B cell (primary cell): ENCODE measurements around the gene TEC. TPM values are rescaled to one million over a fixed set of nuclear protein-coding genes. Genes with fewer than 3 reads are reported as not detected.

Experiments used
- ATAC-seq: fragments of 200-7000 bp; cut with Tn5 transposase; one replicate; pipeline ENCODE4 v1.10.0; 2021; ENCODE audit warnings: low read depth, mild to moderate bottlenecking, moderate number of reproducible peaks, moderate library complexity
- CTCF ChIA-PET: fragments of 350-600 bp; sonication (Branson Sonifier 250); formaldehyde crosslinking; loops from one replicate; lab custom pipeline; 2021; ENCODE audit warnings: antibody characterized with exemption, inconsistent platforms; lab: Charles Lee
- POLR2A ChIA-PET: fragments of 350-600 bp; sonication (Branson Sonifier 250); formaldehyde crosslinking; loops from one replicate; lab custom pipeline; 2021; ENCODE audit warnings: antibody characterized with exemption; lab: Charles Lee
- DNase-seq: peaks from one replicate; pipeline ENCODE4 v3.0.0; 2013
- H2AFZ ChIP-seq: 2 replicates; pipeline ENCODE4 v1.6.1; 2012; ENCODE audit warnings: mild to moderate bottlenecking, low read depth, low read length; ENCODE audit not compliant: insufficient read depth, poor library complexity, severe bottlenecking
- H3K27ac ChIP-seq, 2 donors: 1 replicate in 1 of 2; 2 replicates in 1 of 2; pipeline ENCODE4 v1.5.1; 2012 to 2013; ENCODE audit warnings: low read length in 2 of 2, mild to moderate bottlenecking in 2 of 2, moderate library complexity in 1 of 2
- H3K27me3 ChIP-seq, 4 experiments: fragments of 200-600 bp in 1 of 4; sonication (generic) in 1 of 4; replicated peaks in 1 of 4; 1 replicate in 2 of 4; 2 replicates in 2 of 4; pipeline versions ENCODE4 v1.6.1 to v1.7.0; 2013 to 2016; ENCODE audit warnings: low read length in 3 of 4, mild to moderate bottlenecking in 2 of 4, mixed read lengths in 1 of 4, moderate library complexity in 1 of 4; ENCODE audit not compliant: insufficient read depth in 4 of 4, control insufficient read depth in 3 of 4; ENCODE audit errors: control extremely low read depth in 1 of 4
- H3K36me3 ChIP-seq, 2 experiments: replicated peaks in 1 of 2; 1 replicate in 1 of 2; 2 replicates in 1 of 2; pipeline versions ENCODE4 v1.6.1 to v1.7.1; 2013; ENCODE audit warnings: low read length in 1 of 2; ENCODE audit not compliant: insufficient read depth in 2 of 2, control insufficient read depth in 1 of 2; ENCODE audit errors: control extremely low read depth in 1 of 2, extremely low read depth in 1 of 2
- H3K4me1 ChIP-seq, 2 donors: fragments of 200-600 bp in 1 of 2; sonication (generic) in 1 of 2; 1 replicate in 1 of 2; 2 replicates in 1 of 2; pipeline versions ENCODE4 v1.5.1 to v1.6.1; 2013 to 2017; ENCODE audit warnings: low read length in 2 of 2; ENCODE audit not compliant: control insufficient read depth in 2 of 2, insufficient read depth in 2 of 2
- H3K4me2 ChIP-seq: replicated peaks from 2 replicates; pipeline ENCODE3; 2012; ENCODE audit warnings: mild to moderate bottlenecking, low read depth, low read length; ENCODE audit not compliant: poor library complexity, severe bottlenecking
- H3K4me3 ChIP-seq, 5 experiments: fragments of 200-600 bp in 1 of 5; sonication (generic) in 1 of 5; 1 replicate in 3 of 5; 2 replicates in 2 of 5; pipeline versions ENCODE4 v1.5.1 to v1.7.0; 2011 to 2016; ENCODE audit warnings: low read length in 4 of 5, mild to moderate bottlenecking in 4 of 5, low read depth in 2 of 5, control low read depth in 1 of 5, moderate library complexity in 1 of 5; ENCODE audit not compliant: insufficient read depth in 1 of 5; ENCODE audit errors: control extremely low read depth in 1 of 5, extremely low read depth in 1 of 5
- H3K79me2 ChIP-seq: fragments of 200-600 bp; sonication (generic); one replicate; pipeline ENCODE4 v1.6.0; 2016; ENCODE audit warnings: low read length; ENCODE audit not compliant: control insufficient read depth, insufficient read depth
- H3K9ac ChIP-seq: fragments of 200-600 bp; sonication (generic); 2 replicates; pipeline ENCODE4 v1.6.1; 2017; ENCODE audit warnings: mild to moderate bottlenecking, low read length, moderate library complexity
- H3K9me3 ChIP-seq, 3 donors: one replicate each; pipeline versions ENCODE4 v1.6.1 to v1.7.1; 2013; ENCODE audit warnings: low read length in 2 of 3; ENCODE audit not compliant: control insufficient read depth in 2 of 3, insufficient read depth in 1 of 3; ENCODE audit errors: control extremely low read depth in 1 of 3
- H4K20me1 ChIP-seq: 2 replicates; pipeline ENCODE4 v1.6.0; 2012; ENCODE audit warnings: mild to moderate bottlenecking, low read length; ENCODE audit not compliant: insufficient read depth, control insufficient read depth, poor library complexity, severe bottlenecking
- H3K27ac Mint-ChIP-seq: one replicate; pipeline ENCODE4 v1.8.0; 2021; ENCODE audit warnings: mixed read lengths
- H3K27me3 Mint-ChIP-seq: one replicate; pipeline ENCODE4 v1.8.0; 2021; ENCODE audit warnings: mixed read lengths
- H3K4me1 Mint-ChIP-seq: one replicate; pipeline ENCODE4 v1.8.0; 2021; ENCODE audit warnings: mixed read lengths
- H3K4me3 Mint-ChIP-seq: one replicate; pipeline ENCODE4 v1.8.0; 2021; ENCODE audit warnings: mixed read lengths
- H3K9me3 Mint-ChIP-seq: one replicate; pipeline ENCODE4 v1.8.0; 2022; ENCODE audit warnings: mixed read lengths; ENCODE audit not compliant: insufficient read depth
- CTCF ChIP-seq: fragments of 200-600 bp; IDR thresholded peaks from one replicate; pipeline ENCODE4 v1.8.0; 2022; ENCODE audit warnings: antibody characterized with exemption, mild to moderate bottlenecking
- EZH2 ChIP-seq: IDR thresholded peaks from 2 replicates; pipeline ENCODE4 v1.6.1; 2012; ENCODE audit warnings: borderline replicate concordance, low read depth, mild to moderate bottlenecking, moderate library complexity, low read length; ENCODE audit not compliant: insufficient read depth, poor library complexity, severe bottlenecking
- WGBS: methylation state at CpG from one replicate; pipeline ENCODE4 v1.1.5; 2013; ENCODE audit warnings: missing lambda C conversion rate; ENCODE audit not compliant: insufficient coverage; 5-methylcytosine and 5-hydroxymethylcytosine counted together
- intact Hi-C: fragments of 100-400 bp; cut with micrococcal nuclease; formaldehyde crosslinking; loops from one replicate; pipeline ENCODE4 v1.10.0; 2022
- polyA plus RNA-seq: library from polyadenylated mRNA; depleted of rRNA; stranded (reverse); fragments of >200 nt; gene quantifications from 2 replicates; pipeline ENCODE4 v1.2.3, GENCODE V29; 2012
- total RNA-seq, 2 donors: library from RNA; stranded (reverse); fragments of 120-200 nt in 1 of 2; gene quantifications; 1 replicate in 1 of 2; 2 replicates in 1 of 2; pipeline versions ENCODE4 v1.2.3 to v1.2.4, GENCODE V29; 2013 to 2022

TEC gene
- total and polyA plus RNA-seq, 2 donors (not counting 1 experiment from before 2014, with no cell fraction given), result 2.0 to 8.3 TPM

GRCh38 chr4:48300004-48300403 is 30.4 kb upstream of the TEC start:
- Histone ChIP-seq H3K27me3 (no peaks in the 10 kb centered on the region), H3K9ac (no peak overlapping the region), H3K36me3 (no peaks in the 10 kb centered on the region), H3K4me3 (no peak overlapping the region), H3K27ac (no peak overlapping the region), H3K4me2 (no peak overlapping the region), H3K9me3 (no peaks in the 10 kb centered on the region), H2AFZ (no peak overlapping the region), H3K79me2 (no peaks in the 10 kb centered on the region), H3K4me1 (no peaks in the 10 kb centered on the region), H4K20me1 (no peaks in the 10 kb centered on the region)
- no peak for DNase-seq
- intact Hi-C loops, result no loop called here
- no peak for ATAC-seq
- ChIA-PET CTCF (no interaction called here), POLR2A (interaction anchor here (0.7 kb wide), 1 partner anchor 21 kb away, joined by 4 read pairs; no protein-coding TSS in a partner anchor)
- H3K27me3 Mint-ChIP-seq, result peaks cover 7% of the 10 kb centered on the region
- H3K9me3 Mint-ChIP-seq, result no peaks in the 10 kb centered on the region
- H3K4me1 Mint-ChIP-seq, result peaks cover 3% of the 10 kb centered on the region
- H3K4me3 Mint-ChIP-seq, result no peak overlapping the region
- TF ChIP-seq EZH2 (no peak), CTCF (no peak)
- H3K27ac Mint-ChIP-seq, result no peak overlapping the region
- no CpG with 5 or more reads among the region's 2 CpGs for WGBS

- Histone ChIP-seq H3K4me3 (no peak overlapping the region), H3K4me2 (no peak overlapping the region), H3K9me3 (no peaks in the 10 kb centered on the region), H2AFZ (no peak overlapping the region), H4K20me1 (no peaks in the 10 kb centered on the region), H3K9ac (no peak overlapping the region), H3K27ac (no peak overlapping the region), H3K27me3 (no peaks in the 10 kb centered on the region), H3K36me3 (no peaks in the 10 kb centered on the region), H3K4me1 (no peaks in the 10 kb centered on the region), H3K79me2 (no peaks in the 10 kb centered on the region)
- ChIA-PET POLR2A (no interaction called here), CTCF (interaction anchor here (1.2 kb wide), 1 partner anchor 9 kb away, joined by 3 read pairs; no protein-coding TSS in a partner anchor)
- TF ChIP-seq EZH2 (no peak), CTCF (no peak)
- Mint-ChIP-seq H3K27ac (no peak overlapping the region), H3K4me1 (peaks cover 3% of the 10 kb centered on the region), H3K9me3 (no peaks in the 10 kb centered on the region), H3K4me3 (no peak overlapping the region), H3K27me3 (peaks cover 7% of the 10 kb centered on the region)
- WGBS, result 89% methylated on average over 3 of the region's 4 CpGs
- intact Hi-C loops, result no loop called here
- DNase-seq (no peak), ATAC-seq (no peak)
Observed at GRCh38 chr4:48299560-48299959, 29.9 kb upstream of the TEC start.
